WTC11 (cell line): Measurements from ENCODE around the gene TOMM40. TPM values are rescaled to one million over a fixed set of nuclear protein-coding genes. Genes with fewer than 3 reads are reported as not detected.

Experiments used
- ATAC-seq: fragments of 200-7000 bp; cut with Tn5 transposase; 2 replicates; pipeline ENCODE4 v1.10.0; 2021; ENCODE audit warnings: mild to moderate bottlenecking, moderate library complexity
- CTCF ChIA-PET: fragments of 300-600 bp; sonication (Branson Sonifier 250); formaldehyde crosslinking; loops from one replicate; lab custom pipeline; 2021; ENCODE audit warnings: antibody characterized with exemption; lab: Charles Lee
- POLR2A ChIA-PET: fragments of 350-600 bp; sonication (Branson Sonifier 250); formaldehyde crosslinking; loops from one replicate; lab custom pipeline; 2021; ENCODE audit warnings: antibody characterized with exemption; lab: Charles Lee
- DNase-seq: peaks from one replicate; pipeline ENCODE4 v3.0.0; 2021; ENCODE audit warnings: low spot score
- H3K27ac Mint-ChIP-seq: 2 replicates; pipeline ENCODE4 v1.8.0; 2021; ENCODE audit warnings: mixed read lengths
- H3K27me3 Mint-ChIP-seq: 2 replicates; pipeline ENCODE4 v1.8.0; 2021; ENCODE audit warnings: low read depth, mild to moderate bottlenecking, moderate library complexity, mixed read lengths
- H3K36me3 Mint-ChIP-seq: 2 replicates; pipeline ENCODE4 v1.8.0; 2021; ENCODE audit warnings: mixed read lengths
- H3K4me1 Mint-ChIP-seq: 2 replicates; pipeline ENCODE4 v1.8.0; 2022; ENCODE audit warnings: mixed read lengths
- H3K4me3 Mint-ChIP-seq: 2 replicates; pipeline ENCODE4 v1.8.0; 2021; ENCODE audit warnings: mild to moderate bottlenecking, moderate library complexity, mixed read lengths
- H3K9me3 Mint-ChIP-seq: 2 replicates; pipeline ENCODE4 v1.8.0; 2021; ENCODE audit warnings: mixed read lengths
- CBFB ChIP-seq: sonication (generic); formaldehyde crosslinking; IDR thresholded peaks from 2 replicates; pipeline ENCODE4 v1.8.1; 2022; ENCODE audit warnings: mild to moderate bottlenecking, low read depth, missing genetic modification reagents
- FOXJ3 ChIP-seq: sonication (generic); formaldehyde crosslinking; IDR thresholded peaks from 2 replicates; pipeline ENCODE4 v1.9.0; 2021; ENCODE audit warnings: missing genetic modification reagents, mild to moderate bottlenecking, borderline replicate concordance
- HMGA2 ChIP-seq: fragments of 250-450 bp; sonication (Bioruptor Pico); IDR thresholded peaks from 2 replicates; pipeline ENCODE4 v1.4.0; 2021; ENCODE audit warnings: mild to moderate bottlenecking, moderate library complexity
- KAT7 ChIP-seq: sonication (generic); formaldehyde crosslinking; IDR thresholded peaks from 2 replicates; pipeline ENCODE4 v1.8.1; 2023; ENCODE audit warnings: missing genetic modification reagents, mild to moderate bottlenecking, borderline replicate concordance
- MLX ChIP-seq: sonication (generic); formaldehyde crosslinking; IDR thresholded peaks from 2 replicates; pipeline ENCODE4 v1.8.1; 2023; ENCODE audit warnings: mild to moderate bottlenecking, missing genetic modification reagents, moderate library complexity
- NFATC4 ChIP-seq: fragments of 250-450 bp; sonication (Bioruptor Pico); IDR thresholded peaks from 2 replicates; pipeline ENCODE4 v1.9.0; 2021; ENCODE audit warnings: mild to moderate bottlenecking
- NR1H2 ChIP-seq: sonication (generic); formaldehyde crosslinking; IDR thresholded peaks from 2 replicates; pipeline ENCODE4 v1.9.0; 2021; ENCODE audit warnings: mild to moderate bottlenecking, moderate library complexity, missing genetic modification reagents
- RELA ChIP-seq: sonication (generic); formaldehyde crosslinking; IDR thresholded peaks from 2 replicates; pipeline ENCODE4 v1.8.1; 2022; ENCODE audit warnings: missing genetic modification reagents, mild to moderate bottlenecking, borderline replicate concordance
- TEAD4 ChIP-seq: sonication (generic); formaldehyde crosslinking; IDR thresholded peaks from 2 replicates; pipeline ENCODE4 v1.8.0; 2022; ENCODE audit warnings: mild to moderate bottlenecking, missing genetic modification reagents
- ZNF121 ChIP-seq: sonication (generic); formaldehyde crosslinking; IDR thresholded peaks from 2 replicates; pipeline ENCODE4 v1.8.0; 2023; ENCODE audit warnings: missing genetic modification reagents
- ZNF671 ChIP-seq: fragments of 250-450 bp; sonication (Bioruptor Pico); IDR thresholded peaks from 2 replicates; pipeline ENCODE4 v1.8.0; 2021; ENCODE audit warnings: mild to moderate bottlenecking
- total RNA-seq: library from RNA; stranded (reverse); gene quantifications from 3 replicates; pipeline ENCODE4 v1.2.3, GENCODE V29; 2021
- TF ChIP-seq, protein P1 (sequence below): sonication (generic); formaldehyde crosslinking; IDR thresholded peaks from 2 replicates; pipeline ENCODE4 v1.8.0; 2023; ENCODE audit warnings: missing genetic modification reagents, mild to moderate bottlenecking, borderline replicate concordance
- TF ChIP-seq, protein P2 (sequence below): sonication (generic); formaldehyde crosslinking; IDR thresholded peaks from 2 replicates; pipeline ENCODE4 v1.8.1; 2023; ENCODE audit warnings: mild to moderate bottlenecking, missing genetic modification reagents, borderline replicate concordance

The TOMM40 gene
- total RNA-seq, 1 experiment from 2014 or later, result 221 TPM

DNA sequence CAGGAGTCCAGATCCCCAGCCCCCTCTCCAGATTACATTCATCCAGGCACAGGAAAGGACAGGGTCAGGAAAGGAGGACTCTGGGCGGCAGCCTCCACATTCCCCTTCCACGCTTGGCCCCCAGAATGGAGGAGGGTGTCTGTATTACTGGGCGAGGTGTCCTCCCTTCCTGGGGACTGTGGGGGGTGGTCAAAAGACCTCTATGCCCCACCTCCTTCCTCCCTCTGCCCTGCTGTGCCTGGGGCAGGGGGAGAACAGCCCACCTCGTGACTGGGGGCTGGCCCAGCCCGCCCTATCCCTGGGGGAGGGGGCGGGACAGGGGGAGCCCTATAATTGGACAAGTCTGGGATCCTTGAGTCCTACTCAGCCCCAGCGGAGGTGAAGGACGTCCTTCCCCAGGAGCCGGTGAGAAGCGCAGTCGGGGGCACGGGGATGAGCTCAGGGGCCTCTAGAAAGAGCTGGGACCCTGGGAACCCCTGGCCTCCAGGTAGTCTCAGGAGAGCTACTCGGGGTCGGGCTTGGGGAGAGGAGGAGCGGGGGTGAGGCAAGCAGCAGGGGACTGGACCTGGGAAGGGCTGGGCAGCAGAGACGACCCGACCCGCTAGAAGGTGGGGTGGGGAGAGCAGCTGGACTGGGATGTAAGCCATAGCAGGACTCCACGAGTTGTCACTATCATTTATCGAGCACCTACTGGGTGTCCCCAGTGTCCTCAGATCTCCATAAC, 14.5 kb downstream of the TOMM40 start, which contains the start of gene APOE (continued):
- peak; percentile 85; the same call in 1 of the 2 replicates for TF ChIP-seq ZNF671 (CRISPR knock-in tag)
- no peak for TF ChIP-seq MLX (CRISPR knock-in tag)

GRCh38 chr19:44907613-44908012, 16.6 kb downstream of the TOMM40 start:
- no peaks in the 10 kb centered on the region for H3K9me3 Mint-ChIP-seq
- TF ChIP-seq HMGA2 (CRISPR knock-in tag), result no peak
- no peak for TF ChIP-seq FOXJ3 (CRISPR knock-in tag)
- TF ChIP-seq NFATC4 (CRISPR knock-in tag), result no peak
- no peak for TF ChIP-seq KAT7 (CRISPR knock-in tag)
- no peak for TF ChIP-seq TEAD4 (CRISPR knock-in tag)
- no peak for TF ChIP-seq RELA (CRISPR knock-in tag)
- TF ChIP-seq, protein P1, sequence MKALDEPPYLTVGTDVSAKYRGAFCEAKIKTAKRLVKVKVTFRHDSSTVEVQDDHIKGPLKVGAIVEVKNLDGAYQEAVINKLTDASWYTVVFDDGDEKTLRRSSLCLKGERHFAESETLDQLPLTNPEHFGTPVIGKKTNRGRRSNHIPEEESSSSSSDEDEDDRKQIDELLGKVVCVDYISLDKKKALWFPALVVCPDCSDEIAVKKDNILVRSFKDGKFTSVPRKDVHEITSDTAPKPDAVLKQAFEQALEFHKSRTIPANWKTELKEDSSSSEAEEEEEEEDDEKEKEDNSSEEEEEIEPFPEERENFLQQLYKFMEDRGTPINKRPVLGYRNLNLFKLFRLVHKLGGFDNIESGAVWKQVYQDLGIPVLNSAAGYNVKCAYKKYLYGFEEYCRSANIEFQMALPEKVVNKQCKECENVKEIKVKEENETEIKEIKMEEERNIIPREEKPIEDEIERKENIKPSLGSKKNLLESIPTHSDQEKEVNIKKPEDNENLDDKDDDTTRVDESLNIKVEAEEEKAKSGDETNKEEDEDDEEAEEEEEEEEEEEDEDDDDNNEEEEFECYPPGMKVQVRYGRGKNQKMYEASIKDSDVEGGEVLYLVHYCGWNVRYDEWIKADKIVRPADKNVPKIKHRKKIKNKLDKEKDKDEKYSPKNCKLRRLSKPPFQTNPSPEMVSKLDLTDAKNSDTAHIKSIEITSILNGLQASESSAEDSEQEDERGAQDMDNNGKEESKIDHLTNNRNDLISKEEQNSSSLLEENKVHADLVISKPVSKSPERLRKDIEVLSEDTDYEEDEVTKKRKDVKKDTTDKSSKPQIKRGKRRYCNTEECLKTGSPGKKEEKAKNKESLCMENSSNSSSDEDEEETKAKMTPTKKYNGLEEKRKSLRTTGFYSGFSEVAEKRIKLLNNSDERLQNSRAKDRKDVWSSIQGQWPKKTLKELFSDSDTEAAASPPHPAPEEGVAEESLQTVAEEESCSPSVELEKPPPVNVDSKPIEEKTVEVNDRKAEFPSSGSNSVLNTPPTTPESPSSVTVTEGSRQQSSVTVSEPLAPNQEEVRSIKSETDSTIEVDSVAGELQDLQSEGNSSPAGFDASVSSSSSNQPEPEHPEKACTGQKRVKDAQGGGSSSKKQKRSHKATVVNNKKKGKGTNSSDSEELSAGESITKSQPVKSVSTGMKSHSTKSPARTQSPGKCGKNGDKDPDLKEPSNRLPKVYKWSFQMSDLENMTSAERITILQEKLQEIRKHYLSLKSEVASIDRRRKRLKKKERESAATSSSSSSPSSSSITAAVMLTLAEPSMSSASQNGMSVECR, result no peak
- no peak for TF ChIP-seq ZNF121
- no peak for TF ChIP-seq NR1H2 (CRISPR knock-in tag)
- TF ChIP-seq, protein P2, sequence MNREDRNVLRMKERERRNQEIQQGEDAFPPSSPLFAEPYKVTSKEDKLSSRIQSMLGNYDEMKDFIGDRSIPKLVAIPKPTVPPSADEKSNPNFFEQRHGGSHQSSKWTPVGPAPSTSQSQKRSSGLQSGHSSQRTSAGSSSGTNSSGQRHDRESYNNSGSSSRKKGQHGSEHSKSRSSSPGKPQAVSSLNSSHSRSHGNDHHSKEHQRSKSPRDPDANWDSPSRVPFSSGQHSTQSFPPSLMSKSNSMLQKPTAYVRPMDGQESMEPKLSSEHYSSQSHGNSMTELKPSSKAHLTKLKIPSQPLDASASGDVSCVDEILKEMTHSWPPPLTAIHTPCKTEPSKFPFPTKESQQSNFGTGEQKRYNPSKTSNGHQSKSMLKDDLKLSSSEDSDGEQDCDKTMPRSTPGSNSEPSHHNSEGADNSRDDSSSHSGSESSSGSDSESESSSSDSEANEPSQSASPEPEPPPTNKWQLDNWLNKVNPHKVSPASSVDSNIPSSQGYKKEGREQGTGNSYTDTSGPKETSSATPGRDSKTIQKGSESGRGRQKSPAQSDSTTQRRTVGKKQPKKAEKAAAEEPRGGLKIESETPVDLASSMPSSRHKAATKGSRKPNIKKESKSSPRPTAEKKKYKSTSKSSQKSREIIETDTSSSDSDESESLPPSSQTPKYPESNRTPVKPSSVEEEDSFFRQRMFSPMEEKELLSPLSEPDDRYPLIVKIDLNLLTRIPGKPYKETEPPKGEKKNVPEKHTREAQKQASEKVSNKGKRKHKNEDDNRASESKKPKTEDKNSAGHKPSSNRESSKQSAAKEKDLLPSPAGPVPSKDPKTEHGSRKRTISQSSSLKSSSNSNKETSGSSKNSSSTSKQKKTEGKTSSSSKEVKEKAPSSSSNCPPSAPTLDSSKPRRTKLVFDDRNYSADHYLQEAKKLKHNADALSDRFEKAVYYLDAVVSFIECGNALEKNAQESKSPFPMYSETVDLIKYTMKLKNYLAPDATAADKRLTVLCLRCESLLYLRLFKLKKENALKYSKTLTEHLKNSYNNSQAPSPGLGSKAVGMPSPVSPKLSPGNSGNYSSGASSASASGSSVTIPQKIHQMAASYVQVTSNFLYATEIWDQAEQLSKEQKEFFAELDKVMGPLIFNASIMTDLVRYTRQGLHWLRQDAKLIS (CRISPR knock-in tag), result no peak
- TF ChIP-seq CBFB (CRISPR knock-in tag), result no peak
- H3K4me1 Mint-ChIP-seq, result peaks cover 38% of the 10 kb centered on the region
- ChIA-PET CTCF (no interaction called here), POLR2A (interaction anchor here (0.6 kb wide), 1 partner anchor 10 kb away, joined by 3 read pairs; no protein-coding TSS in a partner anchor)
- no peak overlapping the region for H3K27ac Mint-ChIP-seq
- peaks cover 17% of the 10 kb centered on the region for H3K36me3 Mint-ChIP-seq
- DNase-seq, result no peak
- no peak for ATAC-seq
- no peaks in the 10 kb centered on the region; the same call in 1 of the 2 replicates for H3K27me3 Mint-ChIP-seq
- H3K4me3 Mint-ChIP-seq, result no peak overlapping the region
